Right lobe of liver (tissue), 4 donors: ENCODE data around the gene KCNJ11.

Experiments used
- CTCF ChIP-seq, 4 donors: fragments of 200-600 bp in 3 of 4; fragments of 450-650 bp in 1 of 4; IDR thresholded peaks; one replicate each; pipeline versions ENCODE4 v1.5.1 to v1.8.0; 2016 to 2022; ENCODE audit warnings: antibody characterized with exemption in 4 of 4, mild to moderate bottlenecking in 2 of 4
- POLR2A ChIP-seq: fragments of 450-650 bp; IDR thresholded peaks from one replicate; pipeline ENCODE4 v1.6.1; 2017; ENCODE audit warnings: antibody characterized with exemption, mild to moderate bottlenecking
- donor health status: DM: no; HTN: no; CAD: no.
- donor health status: DM: no; HTN: no; CAD: no.
- donor health status: DM: no; HTN: yes; CAD: no.

- TF ChIP-seq CTCF (IDR thresholded peaks at IDR 0.05) (no peak), POLR2A (no peak)
Observed at GRCh38 chr11:17413414-17414316, 25.2 kb upstream of the KCNJ11 start.
